ENCODE data around the gene FXYD6.

GRCh38 chr11:117888139-117888566, 11.7 kb upstream of the FXYD6 start:
- TF ChIP-seq POLR2AphosphoS5 (IDR thresholded peaks at IDR 0.05; ENCODE audit: borderline replicate concordance, low read depth, low read length): no peak
- TF ChIP-seq EZH2 (IDR thresholded peaks at IDR 0.05): no peak
